GM19193 (cell line): ENCODE results near the gene CDIPT.

Source experiments
- POLR2A ChIP-seq: IDR thresholded peaks from 4 replicates; pipeline ENCODE4 v1.6.1; 2011; ENCODE audit not compliant: insufficient read depth, insufficient read length; ENCODE audit errors: extremely low read depth

The CDIPT gene

DNA sequence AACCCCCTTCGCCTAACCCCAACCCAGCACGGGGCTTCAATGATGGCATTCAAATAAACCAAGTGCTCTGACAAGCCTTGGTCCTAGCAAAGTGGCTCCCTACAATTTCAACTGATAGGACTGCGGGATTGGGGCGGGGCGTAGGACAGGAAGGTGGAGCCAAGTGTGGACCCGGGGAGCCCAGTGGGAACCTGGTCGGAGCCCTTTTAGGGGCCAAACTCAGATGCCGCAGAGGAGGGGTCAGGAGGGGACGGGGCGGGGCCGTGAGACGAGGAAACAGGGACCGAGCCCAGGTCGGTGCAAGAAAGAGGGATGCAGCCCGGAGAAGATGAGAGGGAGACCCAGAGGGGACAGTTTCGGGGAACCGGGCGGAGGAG lies 13.2 kb upstream of the CDIPT start:
- no peak for TF ChIP-seq POLR2A

DNA sequence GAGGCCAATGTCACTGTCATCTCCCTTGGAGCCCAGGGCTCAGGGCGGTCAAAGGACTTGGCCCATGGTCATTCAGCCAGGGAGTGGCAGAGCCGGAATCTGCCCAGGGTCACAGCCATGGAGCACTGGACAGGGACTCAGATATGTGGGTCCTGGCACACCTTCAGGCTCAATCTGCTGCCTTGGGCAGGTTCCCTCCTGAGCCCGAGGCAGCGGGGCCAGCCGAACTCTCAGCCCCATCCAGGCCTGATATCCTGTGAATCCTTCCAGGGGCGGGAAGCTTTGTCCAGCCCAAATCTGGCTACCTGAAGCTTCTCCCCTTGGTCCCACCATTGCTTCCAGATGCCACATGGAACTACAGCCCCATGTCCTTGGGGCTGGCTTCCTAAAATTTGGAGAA lies 12.2 kb upstream of the CDIPT start:
- TF ChIP-seq POLR2A: no peak

- no peak for TF ChIP-seq POLR2A
These were observed 10.3 kb upstream of the CDIPT start for GRCh38 chr16:29873319-29873718.

- no peak for TF ChIP-seq POLR2A
These were observed 9.0 kb upstream of the CDIPT start for GRCh38 chr16:29871822-29872546.

DNA sequence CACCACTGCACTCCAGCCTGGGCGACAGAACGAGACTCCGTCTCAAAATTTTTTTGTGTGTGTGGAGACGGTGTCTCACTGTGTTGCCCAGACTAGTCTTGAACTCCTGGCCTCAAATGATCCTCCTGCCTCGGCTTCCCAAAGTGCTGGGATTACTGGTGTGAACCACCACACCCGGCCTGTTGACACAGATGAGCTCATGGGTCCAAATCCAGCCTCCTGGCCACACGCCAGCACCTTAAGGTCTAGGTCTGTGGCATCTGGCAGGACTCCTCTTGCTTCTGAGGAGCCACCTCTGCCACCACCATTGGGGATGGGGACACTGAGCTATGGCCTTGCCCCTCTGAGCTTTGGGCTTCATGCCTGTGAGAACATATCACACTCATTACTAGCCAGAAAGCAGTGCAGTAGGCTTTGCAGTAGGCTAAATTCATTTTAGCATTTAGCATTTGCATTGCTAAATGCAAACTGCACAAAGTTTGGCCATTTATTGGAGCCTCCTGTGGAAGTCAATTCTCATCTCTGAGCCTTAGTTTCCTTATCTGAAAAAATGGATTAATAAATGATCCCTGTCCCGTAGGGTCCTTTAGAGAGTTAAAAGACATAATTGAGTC lies 5.5 kb upstream of the CDIPT start:
- no peak for TF ChIP-seq POLR2A

DNA sequence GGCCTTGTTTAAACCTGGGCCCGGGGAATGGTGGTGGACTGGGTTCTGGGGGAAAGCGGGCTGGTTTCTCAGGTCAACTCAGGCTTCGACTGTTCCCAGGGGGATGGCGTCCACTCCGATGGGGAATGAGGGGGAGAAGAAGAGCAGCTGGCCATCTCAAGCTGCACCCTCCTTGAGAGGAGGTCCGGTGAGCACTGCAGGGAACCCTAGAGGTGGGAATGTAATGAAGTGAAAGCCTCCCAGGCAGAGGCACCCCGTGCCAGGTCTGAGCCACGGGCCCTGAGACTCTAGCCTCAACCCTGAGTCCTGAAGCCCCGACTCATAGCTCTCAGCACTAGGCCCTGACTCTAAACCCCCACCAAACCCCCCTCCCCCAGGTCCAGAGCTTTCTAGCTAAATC lies 1.2 kb upstream of the CDIPT start:
- no peak for TF ChIP-seq POLR2A

DNA sequence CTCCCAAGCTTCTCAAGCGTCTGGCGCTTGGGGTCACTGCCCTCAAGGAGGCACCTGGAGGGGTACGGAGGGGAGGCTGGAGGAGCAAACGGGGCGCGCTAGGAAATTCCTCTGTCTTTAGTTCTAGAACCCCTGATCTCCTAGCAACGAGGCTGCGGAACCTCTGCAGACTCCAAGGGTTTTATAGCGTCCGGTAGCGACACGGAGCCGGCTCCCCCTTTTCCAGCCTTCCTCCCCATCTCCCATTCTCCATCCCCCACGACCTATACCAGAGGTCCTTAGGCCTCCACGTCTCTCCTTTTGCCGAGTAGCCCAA lies 601 bp upstream of the CDIPT start:
- no peak for TF ChIP-seq POLR2A

DNA sequence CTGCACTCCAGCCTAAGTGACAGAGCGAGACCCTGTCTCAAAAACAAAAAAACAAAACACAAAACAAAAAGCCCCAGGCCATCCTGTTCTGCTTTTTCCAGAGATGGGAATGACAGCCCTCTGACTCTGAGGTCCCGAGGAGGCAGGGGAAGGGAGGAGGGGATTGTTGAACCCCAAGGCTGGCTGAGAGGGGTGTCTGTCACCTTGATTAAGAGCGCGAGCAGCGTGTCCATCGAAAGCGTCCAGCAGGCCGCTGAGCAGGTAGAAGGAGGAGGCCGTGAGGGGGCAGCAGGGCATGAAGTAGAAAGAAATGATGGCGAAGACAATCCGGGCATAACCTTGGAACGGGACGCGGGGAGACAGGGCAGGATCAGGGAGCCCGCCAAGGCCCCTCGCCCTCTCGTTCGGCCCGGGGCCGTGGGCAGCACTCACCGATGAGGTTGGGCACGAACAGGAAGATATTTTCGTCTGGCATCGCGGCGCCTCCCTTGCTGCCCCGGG lies 593 bp downstream of the CDIPT start:
- TF ChIP-seq POLR2A: no peak

GRCh38 chr16:29860218-29860617 lies 2.8 kb downstream of the CDIPT start:
- no peak for TF ChIP-seq POLR2A

- TF ChIP-seq POLR2A: no peak
These were observed 4.1 kb downstream of the CDIPT start for GRCh38 chr16:29858974-29859373.

DNA sequence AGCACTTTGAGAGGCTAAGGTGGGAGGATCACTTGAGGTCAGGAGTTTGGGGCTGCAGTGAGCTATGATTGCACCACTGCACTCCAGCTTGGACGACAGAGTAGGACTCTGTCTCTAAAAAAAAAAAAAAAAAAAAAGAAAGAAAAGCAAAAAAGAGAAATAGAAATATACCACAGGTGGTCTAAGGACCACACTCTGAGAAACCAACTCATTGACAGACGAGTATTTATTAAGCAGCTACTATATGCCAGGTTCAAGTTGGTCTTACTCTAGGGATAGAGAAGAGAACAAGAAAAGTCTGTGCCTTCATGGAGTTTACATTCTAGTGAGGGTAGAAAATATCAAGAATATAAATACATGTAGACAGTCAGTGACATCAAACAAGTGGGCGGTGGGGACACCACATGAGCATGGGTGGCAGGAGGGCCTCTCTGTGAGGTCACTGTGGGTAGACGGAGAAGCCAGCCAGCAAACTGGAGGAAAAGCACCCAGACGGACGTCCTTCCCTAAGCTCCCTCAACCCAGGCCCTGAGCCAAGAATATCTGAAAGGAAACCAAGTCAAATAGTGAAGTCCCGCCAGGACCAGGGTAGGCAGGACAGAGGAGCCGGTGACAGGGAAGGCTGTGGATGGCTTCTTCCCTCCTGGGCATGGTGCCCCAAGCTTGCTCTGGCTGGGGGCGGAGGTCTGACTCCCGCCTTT lies 4.7 kb downstream of the CDIPT start:
- TF ChIP-seq POLR2A: no peak

DNA sequence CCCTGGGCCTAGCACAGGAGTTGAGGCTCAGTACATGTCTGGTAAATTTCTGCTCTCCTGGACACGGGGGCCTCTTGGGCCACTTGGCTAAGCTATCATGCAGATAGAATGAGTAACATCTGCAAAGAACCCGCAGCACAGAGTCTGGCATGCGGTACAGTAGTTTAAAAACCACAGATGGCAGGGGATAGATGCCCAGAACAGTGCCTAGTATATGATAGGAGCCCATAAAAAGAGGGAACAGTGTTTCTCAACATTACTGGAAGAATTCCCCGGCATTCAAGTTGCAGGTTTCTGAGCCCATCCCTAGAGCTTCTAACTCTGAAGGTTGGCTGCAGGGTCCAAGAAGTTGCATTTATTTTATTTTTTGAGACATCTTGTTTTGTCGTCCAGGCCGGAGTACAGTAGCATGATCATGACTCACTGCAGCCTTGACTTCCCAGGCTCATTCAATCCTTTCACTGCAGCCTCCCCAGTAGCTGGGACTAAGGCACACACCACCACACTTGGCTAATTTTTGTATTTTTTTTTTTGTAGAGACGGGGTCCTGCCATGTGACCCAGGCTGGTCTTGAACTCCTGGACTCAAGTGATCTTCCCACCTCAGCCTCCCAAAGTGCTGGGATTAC lies 5.8 kb downstream of the CDIPT start:
- TF ChIP-seq POLR2A: no peak

GRCh38 chr16:29854520-29855100 lies 8.4 kb downstream of the CDIPT start:
- TF ChIP-seq POLR2A: no peak

DNA sequence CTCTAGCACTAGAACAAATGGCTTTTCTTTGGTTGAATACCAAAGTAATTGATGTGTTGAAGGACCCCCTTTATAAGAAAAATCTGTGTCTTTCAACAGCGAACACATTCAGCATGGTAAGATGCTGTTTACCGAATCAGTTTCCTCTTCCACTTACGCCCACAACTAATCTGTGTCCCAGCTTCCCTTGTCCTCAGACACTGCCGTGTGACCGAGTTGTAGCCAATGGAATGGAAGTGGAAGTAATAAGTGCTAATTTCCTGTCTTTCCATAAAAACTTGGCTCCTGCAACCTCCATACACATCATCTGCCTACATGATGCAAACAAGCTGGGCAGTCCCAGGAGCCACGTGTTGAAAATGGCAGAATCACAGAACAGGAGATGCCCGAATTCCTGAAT lies 10.4 kb downstream of the CDIPT start:
- TF ChIP-seq POLR2A: no peak

GRCh38 chr16:29850998-29851397 lies 12.0 kb downstream of the CDIPT start:
- no peak for TF ChIP-seq POLR2A
